ENCODE data around the gene LAMA5.
A peak's percentile ranks its signal among the peaks of the same experiment; 100 is the strongest.

The LAMA5 gene

DNA sequence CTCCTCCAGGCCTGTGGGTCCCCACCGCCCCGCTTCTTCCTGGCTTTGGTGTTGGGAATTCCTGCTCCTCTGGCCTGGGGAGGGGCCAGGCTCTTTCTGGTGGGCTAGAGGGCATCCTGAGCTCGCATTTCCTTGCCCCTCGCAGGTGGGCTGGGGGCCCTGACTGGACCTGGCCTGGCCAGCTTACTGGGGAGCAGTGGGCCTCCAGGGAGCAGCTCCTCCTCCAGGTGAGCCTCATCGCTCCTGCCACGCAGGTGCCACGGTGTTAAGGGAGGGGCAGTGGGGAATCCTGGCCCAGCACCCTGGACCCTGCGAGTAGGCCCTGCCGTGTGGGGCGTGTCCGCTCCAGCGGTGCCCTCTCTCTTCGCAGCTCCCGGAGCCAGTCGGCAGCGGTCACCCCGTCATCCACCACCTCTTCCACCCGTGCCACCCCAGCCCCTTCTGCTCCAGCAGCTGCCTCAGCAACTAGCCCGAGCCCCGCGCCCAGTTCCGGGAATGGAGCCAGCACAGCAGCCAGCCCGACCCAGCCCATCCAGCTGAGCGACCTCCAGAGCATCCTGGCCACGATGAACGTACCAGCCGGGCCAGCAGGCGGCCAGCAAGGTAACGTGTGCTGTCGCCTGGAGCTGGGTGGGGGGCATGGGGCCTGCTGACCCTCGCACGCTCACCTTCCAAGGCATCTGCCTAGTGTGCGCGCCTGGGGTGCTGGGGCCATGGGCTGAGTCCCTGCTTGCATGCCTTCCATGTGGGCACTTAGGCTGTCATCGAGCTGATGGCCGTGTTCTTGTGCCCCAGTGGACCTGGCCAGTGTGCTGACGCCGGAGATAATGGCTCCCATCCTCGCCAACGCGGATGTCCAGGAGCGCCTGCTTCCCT, 59.6 kb downstream of the LAMA5 start:
- no peak for TF ChIP-seq TAF1 (IDR thresholded peaks at IDR 0.05; ENCODE audit: low read depth)
- no peak for TF ChIP-seq EGR1 (IDR thresholded peaks at IDR 0.05)
- peak; percentile 45; the same call in 1 of the 2 replicates for TF ChIP-seq ZBTB7A (IDR thresholded peaks at IDR 0.05; ENCODE audit: low read depth)
- no peak for TF ChIP-seq TCF12 (IDR thresholded peaks at IDR 0.05; ENCODE audit: low read depth)
- TF ChIP-seq, protein P1, sequence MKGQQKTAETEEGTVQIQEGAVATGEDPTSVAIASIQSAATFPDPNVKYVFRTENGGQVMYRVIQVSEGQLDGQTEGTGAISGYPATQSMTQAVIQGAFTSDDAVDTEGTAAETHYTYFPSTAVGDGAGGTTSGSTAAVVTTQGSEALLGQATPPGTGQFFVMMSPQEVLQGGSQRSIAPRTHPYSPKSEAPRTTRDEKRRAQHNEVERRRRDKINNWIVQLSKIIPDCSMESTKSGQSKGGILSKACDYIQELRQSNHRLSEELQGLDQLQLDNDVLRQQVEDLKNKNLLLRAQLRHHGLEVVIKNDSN (IDR thresholded peaks at IDR 0.05) = no peak
- no peak for TF ChIP-seq CREB1 (IDR thresholded peaks at IDR 0.05; ENCODE audit: low read depth)
- 0 out of 2 replicates have a peak, but pooled peaks have one; percentile 23 for TF ChIP-seq EP300 (IDR thresholded peaks at IDR 0.05; ENCODE audit: borderline replicate concordance)
- no peak for TF ChIP-seq TEAD4 (IDR thresholded peaks at IDR 0.05)
- TF ChIP-seq, protein P2, sequence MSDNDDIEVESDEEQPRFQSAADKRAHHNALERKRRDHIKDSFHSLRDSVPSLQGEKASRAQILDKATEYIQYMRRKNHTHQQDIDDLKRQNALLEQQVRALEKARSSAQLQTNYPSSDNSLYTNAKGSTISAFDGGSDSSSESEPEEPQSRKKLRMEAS (IDR thresholded peaks at IDR 0.05) = peak; percentile 25; the same call in 1 of the 2 replicates
- TF ChIP-seq NFIC (IDR thresholded peaks at IDR 0.05) = peak; percentile 37; the same call in 1 of the 2 replicates

DNA sequence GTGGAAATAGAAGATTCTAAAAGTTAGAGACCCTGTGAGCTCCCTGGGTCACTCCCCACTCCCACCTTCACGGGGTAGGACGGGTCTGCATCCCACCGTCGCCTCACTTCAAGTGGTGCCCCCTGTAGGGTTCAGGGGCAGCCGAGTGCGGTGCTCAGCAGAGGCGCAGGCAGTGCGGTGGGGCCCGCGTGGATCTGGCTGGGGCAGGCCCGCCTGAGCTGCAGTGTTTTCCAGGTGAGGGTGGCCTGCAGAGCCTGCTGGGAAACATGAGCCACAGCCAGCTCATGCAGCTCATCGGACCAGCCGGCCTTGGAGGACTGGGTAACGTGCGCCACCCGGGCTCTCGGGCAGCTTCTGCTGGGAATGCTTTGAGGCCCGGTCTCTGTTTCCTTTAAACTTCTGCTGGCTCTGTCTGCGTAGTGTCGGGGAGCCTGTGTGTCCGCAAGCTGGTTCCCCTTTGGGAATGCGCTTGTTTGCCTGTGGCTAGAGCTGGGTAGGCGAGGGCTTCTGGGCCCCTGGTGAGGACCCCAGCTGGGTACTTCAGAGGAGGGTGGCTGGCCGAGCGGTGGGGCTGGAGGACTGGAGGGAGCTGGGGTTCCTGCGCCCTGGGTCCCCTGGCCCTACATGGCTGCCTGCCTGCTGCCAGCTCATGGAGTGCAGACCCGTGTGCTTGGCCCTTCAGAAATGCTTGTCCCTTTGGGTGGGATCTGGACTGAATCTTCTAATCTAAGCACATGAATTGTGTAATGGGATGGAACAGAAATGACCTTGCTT, 60.5 kb downstream of the LAMA5 start:
- TF ChIP-seq FOXM1 (IDR thresholded peaks at IDR 0.05; ENCODE audit: borderline replicate concordance, low read depth) = no peak
- TF ChIP-seq YY1 (IDR thresholded peaks at IDR 0.05; ENCODE audit: low read depth) = no peak
- no peak for TF ChIP-seq NFIC (IDR thresholded peaks at IDR 0.05)
- no peak for TF ChIP-seq CREB1 (IDR thresholded peaks at IDR 0.05; ENCODE audit: low read depth)
- no peak for TF ChIP-seq TAF1 (IDR thresholded peaks at IDR 0.05; ENCODE audit: low read depth)
- TF ChIP-seq TEAD4 (IDR thresholded peaks at IDR 0.05) = no peak
- TF ChIP-seq TCF12 (IDR thresholded peaks at IDR 0.05; ENCODE audit: low read depth) = no peak
- TF ChIP-seq ZBTB7A (IDR thresholded peaks at IDR 0.05; ENCODE audit: low read depth) = no peak
- TF ChIP-seq, protein P1 (IDR thresholded peaks at IDR 0.05) = no peak
- TF ChIP-seq CEBPB (IDR thresholded peaks at IDR 0.05) = no peak
- TF ChIP-seq, protein P3, sequence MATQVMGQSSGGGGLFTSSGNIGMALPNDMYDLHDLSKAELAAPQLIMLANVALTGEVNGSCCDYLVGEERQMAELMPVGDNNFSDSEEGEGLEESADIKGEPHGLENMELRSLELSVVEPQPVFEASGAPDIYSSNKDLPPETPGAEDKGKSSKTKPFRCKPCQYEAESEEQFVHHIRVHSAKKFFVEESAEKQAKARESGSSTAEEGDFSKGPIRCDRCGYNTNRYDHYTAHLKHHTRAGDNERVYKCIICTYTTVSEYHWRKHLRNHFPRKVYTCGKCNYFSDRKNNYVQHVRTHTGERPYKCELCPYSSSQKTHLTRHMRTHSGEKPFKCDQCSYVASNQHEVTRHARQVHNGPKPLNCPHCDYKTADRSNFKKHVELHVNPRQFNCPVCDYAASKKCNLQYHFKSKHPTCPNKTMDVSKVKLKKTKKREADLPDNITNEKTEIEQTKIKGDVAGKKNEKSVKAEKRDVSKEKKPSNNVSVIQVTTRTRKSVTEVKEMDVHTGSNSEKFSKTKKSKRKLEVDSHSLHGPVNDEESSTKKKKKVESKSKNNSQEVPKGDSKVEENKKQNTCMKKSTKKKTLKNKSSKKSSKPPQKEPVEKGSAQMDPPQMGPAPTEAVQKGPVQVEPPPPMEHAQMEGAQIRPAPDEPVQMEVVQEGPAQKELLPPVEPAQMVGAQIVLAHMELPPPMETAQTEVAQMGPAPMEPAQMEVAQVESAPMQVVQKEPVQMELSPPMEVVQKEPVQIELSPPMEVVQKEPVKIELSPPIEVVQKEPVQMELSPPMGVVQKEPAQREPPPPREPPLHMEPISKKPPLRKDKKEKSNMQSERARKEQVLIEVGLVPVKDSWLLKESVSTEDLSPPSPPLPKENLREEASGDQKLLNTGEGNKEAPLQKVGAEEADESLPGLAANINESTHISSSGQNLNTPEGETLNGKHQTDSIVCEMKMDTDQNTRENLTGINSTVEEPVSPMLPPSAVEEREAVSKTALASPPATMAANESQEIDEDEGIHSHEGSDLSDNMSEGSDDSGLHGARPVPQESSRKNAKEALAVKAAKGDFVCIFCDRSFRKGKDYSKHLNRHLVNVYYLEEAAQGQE (IDR thresholded peaks at IDR 0.05; ENCODE audit: low read depth) = no peak
- TF ChIP-seq, protein P2 (IDR thresholded peaks at IDR 0.05) = no peak
- no peak for TF ChIP-seq EP300 (IDR thresholded peaks at IDR 0.05; ENCODE audit: borderline replicate concordance)
- no peak for TF ChIP-seq EGR1 (IDR thresholded peaks at IDR 0.05)
- TF ChIP-seq RAD21 (IDR thresholded peaks at IDR 0.05; ENCODE audit: low read depth) = no peak

DNA sequence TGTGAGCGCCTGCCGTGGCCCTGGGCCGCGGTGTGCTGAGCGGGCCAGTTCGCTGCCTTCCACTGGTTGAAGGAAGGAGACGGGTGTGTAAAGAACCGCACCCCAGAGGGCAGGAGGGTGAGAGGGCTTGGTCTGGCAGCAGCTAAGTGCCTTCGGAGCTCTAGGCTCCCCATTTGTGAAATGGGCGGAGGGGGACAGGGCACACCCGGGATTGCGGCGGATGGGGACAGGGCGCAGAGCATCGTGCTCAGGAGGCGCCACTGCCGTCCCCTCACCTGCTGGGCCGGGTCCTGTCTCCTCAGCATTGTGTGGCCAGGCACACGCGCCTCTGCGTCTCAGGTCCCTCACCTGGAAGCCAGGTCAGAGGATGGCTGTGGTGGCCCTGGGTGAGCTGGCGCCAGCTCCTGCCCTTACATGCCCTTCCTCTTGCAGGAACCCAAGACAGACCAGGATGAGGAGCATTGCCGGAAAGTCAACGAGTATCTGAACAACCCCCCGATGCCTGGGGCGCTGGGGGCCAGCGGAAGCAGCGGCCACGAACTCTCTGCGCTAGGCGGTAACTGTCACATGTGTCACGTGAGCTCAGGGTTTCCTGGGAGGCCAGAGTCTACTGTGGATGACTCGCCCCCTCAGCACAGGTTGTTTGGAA, 61.2 kb downstream of the LAMA5 start:
- TF ChIP-seq, protein P1 (IDR thresholded peaks at IDR 0.05) = no peak
- no peak for TF ChIP-seq TEAD4 (IDR thresholded peaks at IDR 0.05)
- no peak for TF ChIP-seq EGR1 (IDR thresholded peaks at IDR 0.05)
- TF ChIP-seq CEBPB (IDR thresholded peaks at IDR 0.05) = no peak
- TF ChIP-seq, protein P2 (IDR thresholded peaks at IDR 0.05) = no peak
- TF ChIP-seq TAF1 (IDR thresholded peaks at IDR 0.05; ENCODE audit: low read depth) = no peak
- TF ChIP-seq NFIC (IDR thresholded peaks at IDR 0.05) = no peak
- TF ChIP-seq, protein P3 (IDR thresholded peaks at IDR 0.05; ENCODE audit: low read depth) = no peak
- TF ChIP-seq FOXM1 (IDR thresholded peaks at IDR 0.05; ENCODE audit: borderline replicate concordance, low read depth) = no peak

DNA sequence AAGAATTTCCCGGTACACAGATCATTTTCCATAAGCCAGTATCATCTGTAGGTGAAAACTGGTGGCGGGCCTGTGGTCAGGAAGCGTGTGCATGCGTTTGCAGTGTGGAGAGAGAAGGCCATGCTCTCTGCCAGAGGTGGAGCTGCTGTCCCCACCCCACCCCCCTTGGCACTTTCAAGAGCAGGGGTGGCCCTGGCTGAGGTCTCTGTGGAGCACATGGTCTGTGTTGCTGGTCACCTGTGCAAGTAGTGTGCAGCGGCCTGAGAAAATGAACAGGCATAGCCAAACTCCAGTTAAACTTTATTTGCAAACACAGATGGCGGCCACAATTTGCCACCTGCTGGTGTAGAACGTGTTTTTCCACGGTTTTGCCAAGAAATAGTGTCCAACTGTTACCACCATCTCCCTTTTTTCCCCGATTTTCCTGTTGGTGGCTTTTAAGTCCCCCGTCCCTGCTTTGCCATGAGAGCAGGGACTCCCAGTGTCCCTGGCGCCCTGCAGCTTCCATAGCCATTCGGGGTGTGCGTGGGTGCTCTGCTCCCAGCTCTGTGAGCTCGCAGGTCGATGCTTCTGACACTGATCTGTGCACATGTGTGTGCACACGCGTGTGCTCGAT, 61.9 kb downstream of the LAMA5 start:
- TF ChIP-seq, protein P2 (IDR thresholded peaks at IDR 0.05) = peak; percentile 65
- TF ChIP-seq NFIC (IDR thresholded peaks at IDR 0.05) = 0 out of 2 replicates have a peak, but pooled peaks have one; percentile 4
- 0 out of 2 replicates have a peak, but pooled peaks have one; percentile 12 for TF ChIP-seq YY1 (IDR thresholded peaks at IDR 0.05; ENCODE audit: low read depth)
- no peak for TF ChIP-seq CEBPB (IDR thresholded peaks at IDR 0.05)
- TF ChIP-seq EP300 (IDR thresholded peaks at IDR 0.05; ENCODE audit: borderline replicate concordance) = no peak
- TF ChIP-seq, protein P1 (IDR thresholded peaks at IDR 0.05) = peak; percentile 52; the same call in 1 of the 2 replicates
